ENCODE results near the gene RNF25.

RNF25 gene

GRCh38 chr2:218716070-218716469 lies 44.3 kb upstream of the RNF25 start:
- no peak for TF ChIP-seq CTCF (IDR thresholded peaks at IDR 0.05; ENCODE audit: extremely low read depth, missing control alignments)
- no peak for DNase-seq (ENCODE audit: low spot score)

GRCh38 chr2:218713922-218714321 lies 42.1 kb upstream of the RNF25 start:
- no peak for DNase-seq (ENCODE audit: low spot score)
- no peak for TF ChIP-seq CTCF (IDR thresholded peaks at IDR 0.05; ENCODE audit: extremely low read depth, missing control alignments)

GRCh38 chr2:218711550-218711929 lies 39.7 kb upstream of the RNF25 start:
- DNase-seq (ENCODE audit: low spot score): no peak
- no peak for TF ChIP-seq CTCF (IDR thresholded peaks at IDR 0.05; ENCODE audit: extremely low read depth, missing control alignments)

GRCh38 chr2:218710687-218711549 lies 39.1 kb upstream of the RNF25 start, which contains the start of gene TTLL4:
Gene TTLL4, plus strand, starts transcription at chr2:218710835. Its CDS starts 26,842 bp downstream, at chr2:218737677.
- peak; percentile 98 for DNase-seq (ENCODE audit: low spot score)
- TF ChIP-seq CTCF (IDR thresholded peaks at IDR 0.05; ENCODE audit: extremely low read depth, missing control alignments): peak; percentile 87

- DNase-seq (ENCODE audit: low spot score): no peak
- TF ChIP-seq CTCF (IDR thresholded peaks at IDR 0.05; ENCODE audit: extremely low read depth, missing control alignments): no peak
Observed at GRCh38 chr2:218710334-218710686, 38.5 kb upstream of the RNF25 start.

GRCh38 chr2:218709908-218710307 lies 38.1 kb upstream of the RNF25 start:
- DNase-seq (ENCODE audit: low spot score): no peak
- TF ChIP-seq CTCF (IDR thresholded peaks at IDR 0.05; ENCODE audit: extremely low read depth, missing control alignments): no peak

- peak; percentile 37 for DNase-seq (ENCODE audit: low spot score)
- no peak for TF ChIP-seq CTCF (IDR thresholded peaks at IDR 0.05; ENCODE audit: extremely low read depth, missing control alignments)
Observed at GRCh38 chr2:218708086-218708485, 36.3 kb upstream of the RNF25 start.

Data from GM20000 (cell line).